Measurements from ENCODE around the gene SEC23IP.
"Not testable (repeated sequence)": the region's sequence is repeated elsewhere in the genome, so short reads cannot be mapped to it uniquely, and the experiment has no call there.

Gene SEC23IP

GRCh38 chr10:119892188-119893065, at the start of gene SEC23IP:
SEC23IP (plus strand) TSS chr10:119892730; CDS start chr10:119892783, 53 bp downstream.
- peak; percentile 95 for DNase-seq (ENCODE audit: low read depth)

GRCh38 chr10:119845656-119846055, 46.9 kb upstream of the SEC23IP start:
- no peak for DNase-seq (ENCODE audit: low read depth)

- DNase-seq (ENCODE audit: low read depth), result no peak
Measured at GRCh38 chr10:119849031-119849789, 43.3 kb upstream of the SEC23IP start.

- DNase-seq (ENCODE audit: low read depth), result no peak
Measured at GRCh38 chr10:119849944-119850343, 42.6 kb upstream of the SEC23IP start.

- DNase-seq (ENCODE audit: low read depth), result no peak
Measured at GRCh38 chr10:119852277-119852676, 40.3 kb upstream of the SEC23IP start.

GRCh38 chr10:119852822-119853221, 39.7 kb upstream of the SEC23IP start:
- DNase-seq (ENCODE audit: low read depth), result no peak

GRCh38 chr10:119853574-119853973, 39.0 kb upstream of the SEC23IP start:
- DNase-seq (ENCODE audit: low read depth), result no peak

GRCh38 chr10:119858063-119858462, 34.5 kb upstream of the SEC23IP start:
- no peak for DNase-seq (ENCODE audit: low read depth)

GRCh38 chr10:119859420-119860258, 32.9 kb upstream of the SEC23IP start:
- no peak for DNase-seq (ENCODE audit: low read depth)

GRCh38 chr10:119860866-119861607, 31.5 kb upstream of the SEC23IP start:
- no peak for DNase-seq (ENCODE audit: low read depth)

GRCh38 chr10:119862524-119862923, 30.0 kb upstream of the SEC23IP start:
- no peak for DNase-seq (ENCODE audit: low read depth)

GRCh38 chr10:119863951-119864565, 28.5 kb upstream of the SEC23IP start:
- DNase-seq (ENCODE audit: low read depth), result no peak

- no peak for DNase-seq (ENCODE audit: low read depth)
Measured at GRCh38 chr10:119865699-119866240, 26.8 kb upstream of the SEC23IP start.

GRCh38 chr10:119867317-119867716, 25.2 kb upstream of the SEC23IP start:
- no peak for DNase-seq (ENCODE audit: low read depth)

GRCh38 chr10:119869398-119869797, 23.1 kb upstream of the SEC23IP start:
- not testable (repeated sequence) for DNase-seq (ENCODE audit: low read depth)

- no peak for DNase-seq (ENCODE audit: low read depth)
Measured at GRCh38 chr10:119871881-119872609, 20.5 kb upstream of the SEC23IP start.

- no peak for DNase-seq (ENCODE audit: low read depth)
Measured at GRCh38 chr10:119872610-119872859, 20.0 kb upstream of the SEC23IP start, which contains the start of gene MCMBP. MCMBP (minus strand) TSS chr10:119872843; CDS start chr10:119872584, 259 bp downstream.

GRCh38 chr10:119872860-119873681, 19.5 kb upstream of the SEC23IP start:
- peak; percentile 73 for DNase-seq (ENCODE audit: low read depth)

- DNase-seq (ENCODE audit: low read depth), result no peak
Measured at GRCh38 chr10:119878524-119878923, 14.0 kb upstream of the SEC23IP start.

Data from stromal cell of bone marrow (primary cell).